ENCODE results near the gene PCA3.

PCA3 gene

DNA sequence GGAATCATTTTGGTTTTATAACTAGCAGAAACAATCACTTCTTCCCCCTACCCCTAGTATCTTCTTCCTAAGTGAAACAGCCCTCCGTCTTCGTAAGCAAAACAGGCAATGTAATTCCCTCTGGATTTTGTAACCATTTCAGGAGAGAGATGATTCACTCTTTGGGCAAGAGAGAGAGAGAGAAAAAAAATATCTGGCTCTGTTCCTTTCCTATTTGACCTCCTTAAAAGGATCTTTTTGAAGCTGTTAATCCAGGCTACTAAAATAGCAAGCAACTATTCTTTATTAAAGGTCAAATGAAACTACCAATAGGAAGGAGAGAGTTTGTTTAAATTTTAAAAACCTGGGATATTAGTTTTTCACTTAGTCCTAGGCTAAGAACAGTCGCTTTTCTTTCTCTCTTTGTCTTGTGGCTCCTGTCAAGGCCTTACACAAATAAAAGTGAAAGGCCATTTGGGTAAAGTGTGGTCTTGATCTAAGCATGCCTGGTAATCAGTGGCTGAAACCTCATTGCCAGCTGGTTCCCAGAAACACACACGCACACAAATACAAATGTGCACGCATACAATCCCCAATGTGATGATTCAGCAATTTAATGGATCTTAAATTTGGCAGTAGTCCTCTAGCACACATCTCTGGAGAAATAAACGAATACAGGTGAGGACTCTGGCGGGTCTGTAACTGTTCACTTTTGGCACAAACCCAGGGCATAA lies 71.5 kb downstream of the PCA3 start:
- DNase-seq, result no peak

Data from CD4-positive, alpha-beta T cell treated with Interleukin-4 for 1 hour (primary cell).